GM08714 (cell line): ENCODE measurements around the gene DUSP1.

Experiments used
- H3K4me3 ChIP-seq: fragments of 200-500 bp; sonication (Bioruptor generic); 2 replicates; pipeline ENCODE4 v1.5.1; 2014; ENCODE audit warnings: mild to moderate bottlenecking, low read length, inconsistent platforms
- ZNF274 ChIP-seq: IDR thresholded peaks from 2 replicates; pipeline ENCODE4 v1.6.1; 2012; ENCODE audit warnings: mild to moderate bottlenecking, low read depth, low read length

The DUSP1 gene

DNA sequence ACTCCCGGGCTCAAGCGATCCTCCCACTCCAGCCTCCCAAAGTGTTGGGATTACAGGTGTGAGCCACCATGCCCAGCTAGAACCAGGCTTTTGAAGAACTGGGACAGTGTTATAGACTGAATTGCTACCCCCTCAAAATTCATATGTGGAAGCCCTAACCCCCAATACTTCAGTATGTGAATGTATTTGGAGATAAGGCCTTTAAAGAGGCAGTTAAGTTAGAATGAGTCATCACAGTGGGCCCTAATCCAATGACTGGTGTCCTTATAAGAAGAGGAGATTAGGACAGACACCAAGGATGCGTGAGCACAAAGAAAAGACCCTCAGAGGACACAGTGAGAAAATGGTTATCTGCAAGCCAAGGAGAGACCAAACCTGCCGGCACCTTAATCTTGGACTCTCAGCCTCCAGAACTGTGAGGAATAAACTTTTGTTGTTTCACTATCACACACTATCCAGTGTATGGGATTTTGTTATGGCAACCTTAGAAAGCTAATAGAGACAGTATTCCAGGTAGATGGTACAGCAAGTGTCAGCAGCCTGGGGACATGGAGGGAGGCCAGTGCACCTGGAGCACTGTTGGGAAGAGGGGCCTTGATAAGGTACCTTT lies 31.7 kb upstream of the DUSP1 start:
- H3K4me3 ChIP-seq: no peak overlapping the region
- TF ChIP-seq ZNF274: no peak

- no peak overlapping the region for H3K4me3 ChIP-seq
- no peak for TF ChIP-seq ZNF274
These were observed 31.1 kb upstream of the DUSP1 start for GRCh38 chr5:172802112-172802511.

DNA sequence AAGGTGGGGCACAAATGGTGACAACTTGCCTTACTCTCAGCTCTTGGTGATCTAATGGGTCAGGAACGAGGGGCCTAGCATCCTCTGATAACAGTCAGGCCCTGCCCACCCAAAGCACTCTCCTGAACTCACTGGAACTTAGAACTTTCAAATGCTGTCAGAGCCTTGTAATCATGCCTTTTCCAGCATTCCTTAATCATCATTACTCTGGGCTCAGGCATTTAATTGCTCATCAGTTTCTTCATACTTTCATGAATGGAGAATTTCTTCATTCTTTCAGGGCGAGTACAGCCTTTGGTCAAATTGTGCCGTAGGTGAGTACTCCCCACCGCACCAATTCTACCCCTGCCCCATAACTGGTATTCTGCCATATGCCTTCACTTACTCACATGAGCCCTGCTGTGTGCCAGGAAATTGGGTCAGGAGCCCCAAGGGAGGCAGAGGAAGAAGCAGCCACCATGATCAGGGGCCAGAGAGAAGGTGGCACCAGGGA lies 30.2 kb upstream of the DUSP1 start:
- no peak for TF ChIP-seq ZNF274

GRCh38 chr5:172800088-172800551 lies 29.1 kb upstream of the DUSP1 start:
- TF ChIP-seq ZNF274: no peak
- H3K4me3 ChIP-seq: no peak overlapping the region

More for the DNA sequence above, 30.2 kb upstream of the DUSP1 start:
- H3K4me3 ChIP-seq: no peak overlapping the region

GRCh38 chr5:172799416-172799815 lies 28.4 kb upstream of the DUSP1 start:
- TF ChIP-seq ZNF274: no peak
- no peak overlapping the region for H3K4me3 ChIP-seq

GRCh38 chr5:172798422-172799215 lies 27.6 kb upstream of the DUSP1 start:
- no peak for TF ChIP-seq ZNF274
- no peak overlapping the region for H3K4me3 ChIP-seq

DNA sequence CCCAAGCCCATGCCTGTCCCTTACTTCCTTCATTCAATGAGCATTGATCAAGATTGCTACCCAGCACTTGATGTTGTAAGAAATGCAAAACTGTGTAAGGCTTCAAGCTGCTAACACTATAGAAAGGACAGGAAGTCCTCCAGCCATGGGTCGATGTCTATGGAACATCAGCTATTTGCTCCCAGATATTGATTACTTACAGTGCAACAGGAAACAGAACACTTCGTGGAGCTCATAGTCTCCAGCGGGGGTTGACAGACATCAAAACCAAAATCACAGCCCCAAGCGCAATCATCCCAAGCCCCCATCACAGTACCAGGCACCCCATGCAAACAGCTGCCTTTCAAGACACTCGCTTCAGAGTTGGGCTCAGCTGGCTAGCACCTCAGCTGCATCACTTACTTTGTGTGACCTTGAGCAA lies 26.8 kb upstream of the DUSP1 start:
- TF ChIP-seq ZNF274: no peak
- no peak overlapping the region for H3K4me3 ChIP-seq

GRCh38 chr5:172796306-172796705 lies 25.3 kb upstream of the DUSP1 start:
- no peak for TF ChIP-seq ZNF274
- H3K4me3 ChIP-seq: no peak overlapping the region

- no peak for TF ChIP-seq ZNF274
- no peak overlapping the region for H3K4me3 ChIP-seq
These were observed 24.5 kb upstream of the DUSP1 start for GRCh38 chr5:172795318-172795977.

- no peak for TF ChIP-seq ZNF274
- no peak overlapping the region for H3K4me3 ChIP-seq
These were observed 22.8 kb upstream of the DUSP1 start for GRCh38 chr5:172793577-172794488.

- TF ChIP-seq ZNF274: no peak
- no peak overlapping the region for H3K4me3 ChIP-seq
These were observed 21.9 kb upstream of the DUSP1 start for GRCh38 chr5:172792701-172793570.

DNA sequence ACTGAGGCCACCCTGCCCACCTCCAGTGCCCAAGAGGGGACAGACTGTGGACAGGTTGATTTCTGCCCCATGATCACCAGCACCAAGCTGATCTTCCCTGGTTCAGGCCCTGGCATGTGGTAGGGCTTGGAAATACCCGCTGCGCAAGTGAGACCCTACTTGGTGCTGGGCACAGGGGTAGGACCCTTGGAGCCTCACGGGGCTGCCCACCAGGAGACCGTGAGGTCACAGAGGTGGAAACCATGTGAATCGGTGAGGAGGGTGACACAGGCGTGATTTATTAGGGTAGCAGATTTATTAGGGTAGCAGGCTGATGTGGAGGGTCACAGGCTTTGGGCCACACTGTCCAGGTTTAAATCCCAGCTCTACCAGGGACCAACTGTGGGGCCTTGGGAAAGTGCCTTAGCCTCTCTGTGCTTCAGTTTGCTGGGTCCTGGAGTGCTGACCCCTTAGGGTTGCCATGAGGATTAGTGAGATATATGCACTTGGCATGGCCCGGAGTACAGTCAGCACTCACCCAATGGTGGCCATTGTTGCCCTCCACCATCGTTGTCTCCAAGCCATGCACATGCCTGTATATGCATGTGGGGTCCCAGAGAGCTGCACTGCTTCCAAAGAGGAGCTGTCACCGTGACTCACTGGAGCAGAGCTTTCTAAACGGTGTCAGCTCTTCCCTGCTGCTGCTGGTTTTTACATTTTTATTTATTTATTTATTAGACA lies 20.9 kb upstream of the DUSP1 start:
- no peak overlapping the region for H3K4me3 ChIP-seq
- no peak for TF ChIP-seq ZNF274

DNA sequence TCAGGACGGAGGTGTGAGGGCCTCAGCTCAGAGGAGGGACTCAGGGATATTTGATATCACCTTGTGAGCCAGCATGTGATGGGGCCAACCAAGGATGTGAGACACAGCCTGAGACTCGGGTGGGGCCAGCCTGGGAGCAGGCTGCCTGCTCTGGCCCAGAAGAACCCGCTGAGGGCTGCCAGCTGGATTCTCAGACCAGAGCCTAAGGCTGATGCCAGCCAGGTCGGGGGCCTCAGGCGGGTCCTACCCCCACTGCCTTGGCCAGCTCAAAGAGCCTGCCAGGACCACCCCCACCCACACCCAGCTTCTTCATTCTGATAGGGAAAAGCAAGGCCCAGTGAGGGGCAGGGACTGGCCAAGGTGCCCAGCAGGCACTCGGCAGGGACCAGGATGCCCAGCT lies 20.3 kb upstream of the DUSP1 start:
- H3K4me3 ChIP-seq: no peak overlapping the region
- TF ChIP-seq ZNF274: no peak
